HG03457 (cell line): ENCODE measurements around the gene PRCP.
A peak's percentile ranks its signal among the peaks of the same experiment; 100 is the strongest.

ENCODE experiments used
- ATAC-seq: cut with Tn5 transposase; IDR thresholded peaks from one replicate; pipeline ENCODE4 v1.9.1; 2021; ENCODE audit warnings: moderate number of reproducible peaks; ENCODE audit not compliant: unreplicated experiment

PRCP gene

DNA sequence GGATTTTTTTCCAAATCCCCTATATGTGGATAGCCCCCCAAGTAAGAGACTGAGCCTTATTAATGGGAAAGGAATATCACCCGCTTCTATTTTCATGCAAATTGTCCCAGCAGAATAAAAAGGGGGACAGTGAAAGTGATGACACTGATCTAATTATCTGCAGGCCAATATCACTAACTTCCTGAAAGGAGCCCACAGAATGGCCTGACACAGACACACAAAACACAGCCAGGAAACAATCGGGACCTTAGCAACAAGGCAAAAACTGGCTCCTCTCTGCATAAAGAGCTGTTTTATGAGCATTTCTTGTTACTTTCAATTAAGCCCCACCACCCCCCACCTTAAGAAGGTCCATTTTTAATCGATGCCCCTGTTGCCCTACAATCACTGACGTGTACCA, 112.2 kb downstream of the PRCP start:
- ATAC-seq, result no peak

DNA sequence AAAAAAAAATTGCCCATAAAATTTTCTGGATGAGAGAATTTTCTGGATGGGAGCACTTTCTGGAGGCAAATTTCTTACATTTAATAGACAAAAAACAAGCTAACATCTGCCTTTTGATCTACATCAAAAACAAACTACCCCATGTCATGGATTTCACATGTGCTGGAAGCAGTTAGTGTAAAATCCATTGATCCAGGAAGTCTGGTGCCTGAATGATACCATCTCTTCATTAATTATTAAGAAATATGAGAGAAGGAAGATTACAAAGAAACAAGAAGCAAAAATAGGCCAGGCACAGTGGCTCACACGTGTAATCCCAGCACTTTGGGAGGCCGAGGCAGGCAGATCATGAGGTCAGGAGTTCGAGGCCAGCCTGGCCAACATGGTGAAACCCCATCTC, 113.4 kb downstream of the PRCP start:
- no peak for ATAC-seq

DNA sequence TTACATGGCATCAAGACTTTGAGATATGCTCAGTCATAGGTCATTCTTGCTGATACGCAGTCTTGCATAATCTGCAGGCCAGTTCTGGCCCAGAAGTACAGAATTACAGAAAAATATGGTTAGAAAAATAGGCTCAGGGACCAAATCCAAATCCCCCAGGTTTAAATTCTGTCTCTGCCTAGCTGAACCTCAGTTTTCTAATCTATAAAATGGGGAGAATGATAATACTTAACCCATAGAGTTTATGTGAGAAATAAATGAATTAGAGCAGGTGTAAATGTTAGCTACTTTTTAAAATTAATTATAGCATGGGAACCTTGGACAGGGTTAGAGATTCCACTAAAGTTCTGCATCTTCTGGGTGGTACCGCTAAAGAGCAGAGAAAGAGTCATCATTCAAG, 114.2 kb downstream of the PRCP start:
- no peak for ATAC-seq

DNA sequence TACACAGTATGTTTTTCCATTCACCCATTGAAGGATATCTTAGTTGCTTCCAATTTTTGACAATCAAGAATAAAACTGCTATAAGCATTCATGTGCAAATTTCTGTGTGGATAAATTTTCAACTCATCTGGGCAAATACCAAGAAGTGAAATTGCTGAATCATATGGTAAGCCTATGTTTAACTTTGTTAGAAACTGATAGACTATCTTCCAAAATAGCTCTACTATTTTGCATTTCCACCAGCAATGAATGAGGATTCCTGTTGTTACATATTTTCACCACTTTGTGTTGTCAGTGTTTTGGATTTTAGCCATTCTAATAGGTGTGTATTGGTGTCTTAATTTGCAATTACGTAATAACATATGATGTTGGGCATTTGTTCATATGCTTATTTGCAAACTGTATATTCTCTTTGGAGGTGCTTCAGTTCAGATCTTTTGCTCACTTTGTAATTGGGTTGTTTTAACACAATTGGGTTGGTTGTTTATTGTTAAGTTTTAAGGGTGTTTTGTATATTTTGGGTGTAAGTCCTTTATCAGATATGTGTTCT, 117.3 kb downstream of the PRCP start:
- ATAC-seq, result no peak

DNA sequence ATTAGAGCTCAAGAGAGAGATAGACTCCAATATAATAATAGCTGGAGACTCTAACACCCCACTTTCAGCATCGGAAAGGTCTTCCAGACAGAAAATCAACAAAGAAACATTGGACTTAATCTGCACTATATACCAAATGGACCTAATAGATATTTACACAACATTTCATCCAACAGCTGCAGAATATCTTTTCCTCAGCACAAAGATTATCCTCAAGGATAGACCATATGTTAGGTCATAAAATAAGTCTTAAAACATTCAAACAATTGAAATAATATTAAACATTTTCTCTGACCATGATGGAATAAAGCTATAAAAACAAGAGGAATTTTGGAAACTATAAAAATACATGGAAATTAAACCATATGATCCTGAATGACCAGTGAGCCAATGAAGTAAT, 121.5 kb downstream of the PRCP start:
- no peak for ATAC-seq

DNA sequence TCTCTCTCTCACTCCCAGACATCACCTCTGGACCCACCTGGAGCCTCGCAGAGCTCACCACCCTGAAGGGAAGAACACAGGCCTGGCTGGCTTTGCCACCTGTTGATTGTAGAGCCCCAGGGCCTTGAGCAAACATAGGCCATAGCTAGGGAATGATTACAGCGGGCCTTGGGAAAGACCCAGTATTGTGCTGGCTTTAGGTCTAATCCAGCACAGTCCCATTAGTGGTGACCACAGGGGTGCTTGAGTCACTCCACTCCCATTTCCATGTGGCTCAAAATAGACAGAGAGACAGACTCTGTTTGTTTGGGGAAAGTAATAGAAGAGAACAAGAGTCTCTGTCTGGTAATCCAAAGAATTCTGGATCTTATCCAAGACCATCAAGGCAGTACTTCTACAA, 123.9 kb downstream of the PRCP start:
- no peak for ATAC-seq

DNA sequence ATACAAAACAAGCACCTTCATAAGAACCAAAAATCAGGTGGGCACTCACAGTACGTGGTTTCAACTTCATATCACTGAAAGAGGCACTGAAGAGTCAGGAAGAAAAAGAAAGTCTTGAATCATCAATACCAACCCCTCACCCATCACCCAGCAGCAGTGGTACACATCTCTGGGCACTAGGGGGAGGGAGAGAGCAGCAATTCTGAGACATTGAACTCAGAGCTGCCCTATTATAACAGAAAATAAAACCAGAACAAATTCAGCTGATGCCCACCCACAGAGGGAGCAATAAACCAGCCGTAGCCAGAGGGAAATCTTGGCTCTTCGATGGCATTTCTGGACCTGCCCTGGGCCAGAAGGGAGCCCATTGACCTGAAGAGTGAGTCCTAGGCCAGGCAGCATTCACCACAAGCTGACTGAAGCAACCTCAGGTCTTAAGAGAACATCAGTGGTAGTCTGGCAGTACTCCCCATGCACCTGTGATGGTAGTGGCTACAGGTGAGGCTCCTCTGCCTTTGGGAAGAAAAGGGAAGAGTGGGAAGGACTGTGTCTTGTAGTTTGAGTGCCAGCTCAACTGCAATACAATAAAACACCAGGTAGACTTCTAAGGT, 124.4 kb downstream of the PRCP start:
- ATAC-seq, result peak; percentile 95

DNA sequence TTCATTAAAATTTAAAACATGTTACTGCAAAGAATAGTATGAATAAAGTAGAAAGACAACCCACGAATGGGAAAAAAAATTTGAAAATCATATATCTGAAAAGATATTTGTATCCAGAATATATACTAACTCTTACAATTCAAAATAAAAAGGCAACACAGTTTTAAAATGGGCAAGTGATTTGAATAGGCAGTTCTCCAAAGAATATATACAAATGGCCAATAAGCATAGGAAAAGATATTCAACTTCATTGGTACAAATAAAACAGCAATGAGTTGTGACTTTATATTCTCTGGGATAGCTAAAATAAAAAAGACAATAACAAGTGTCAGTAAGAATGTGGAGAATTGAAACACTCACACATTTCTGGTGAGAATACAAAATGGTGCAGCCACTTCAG, 125.0 kb downstream of the PRCP start:
- no peak for ATAC-seq
